SK-MEL-5 (cell line): Measurements from ENCODE around the gene CMYA5. TPM values are rescaled to one million over a fixed set of nuclear protein-coding genes. Genes with fewer than 3 reads are reported as not detected.
A peak's percentile ranks its signal among the peaks of the same experiment; 100 is the strongest.
"Not testable (repeated sequence)": the region's sequence is repeated elsewhere in the genome, so short reads cannot be mapped to it uniquely, and the experiment has no call there.

Experiments used
- DNase-seq: peaks from one replicate; pipeline ENCODE4 v3.0.0-alpha.2; 2016; ENCODE audit warnings: low read depth, low spot score
- in situ Hi-C: cut with HindIII; loops from 2 replicates; pipeline ENCODE4 v1.10.0; 2016; ENCODE audit warnings: low sequenced_read_pairs, high pct_unique_total_duplicates, low pct_unique_long_range_greater_than_20kb
- total RNA-seq: library from RNA; depleted of rRNA; stranded (reverse); fragments of >200 nt; shearing (Covaris generic); gene quantifications from 2 replicates; pipeline ENCODE4 v1.2.3, GENCODE V29; 2014

The CMYA5 gene
- total RNA-seq, 1 experiment from 2014 or later, result 0.05 TPM

- in situ Hi-C loops, result no loop called here
- no peak for DNase-seq
These were observed 81.8 kb downstream of the CMYA5 start for GRCh38 chr5:79771387-79771786.

- DNase-seq, result no peak
- in situ Hi-C loops, result no loop called here
These were observed 83.0 kb downstream of the CMYA5 start for GRCh38 chr5:79772651-79773050.

- DNase-seq, result no peak
- in situ Hi-C loops, result no loop called here
These were observed 84.0 kb downstream of the CMYA5 start for GRCh38 chr5:79773612-79774011.

GRCh38 chr5:79774171-79774854, 84.7 kb downstream of the CMYA5 start:
- DNase-seq, result peak; percentile 58
- in situ Hi-C loops, result no loop called here

GRCh38 chr5:79774855-79775237, 85.2 kb downstream of the CMYA5 start:
- in situ Hi-C loops, result no loop called here
- DNase-seq, result no peak

GRCh38 chr5:79784741-79785140, 95.1 kb downstream of the CMYA5 start:
- DNase-seq, in situ Hi-C loops: not testable (repeated sequence)

- no peak for DNase-seq
- in situ Hi-C loops, result no loop called here
These were observed 96.3 kb downstream of the CMYA5 start for GRCh38 chr5:79785983-79786382.

GRCh38 chr5:79787448-79787847, 97.8 kb downstream of the CMYA5 start:
- DNase-seq, result no peak
- in situ Hi-C loops, result no loop called here

- in situ Hi-C loops, result no loop called here
- no peak for DNase-seq
These were observed 102.2 kb downstream of the CMYA5 start for GRCh38 chr5:79791843-79792242.

- no peak for DNase-seq
- in situ Hi-C loops, result no loop called here
These were observed 102.8 kb downstream of the CMYA5 start for GRCh38 chr5:79792463-79792862.

- in situ Hi-C loops, result no loop called here
- DNase-seq, result no peak
These were observed 103.7 kb downstream of the CMYA5 start for GRCh38 chr5:79793304-79793703.

GRCh38 chr5:79793722-79794121, 104.1 kb downstream of the CMYA5 start:
- peak; percentile 16 for DNase-seq
- in situ Hi-C loops, result no loop called here

- in situ Hi-C loops, result no loop called here
These were observed 104.7 kb downstream of the CMYA5 start for GRCh38 chr5:79794347-79794746.

GRCh38 chr5:79795764-79796398, 106.2 kb downstream of the CMYA5 start:
- in situ Hi-C loops, result no loop called here
- DNase-seq, result no peak

More at GRCh38 chr5:79794347-79794746, 104.7 kb downstream of the CMYA5 start:
- no peak for DNase-seq

- DNase-seq, result peak; percentile 66
- in situ Hi-C loops, result no loop called here
These were observed 109.4 kb downstream of the CMYA5 start for GRCh38 chr5:79798893-79799590.

GRCh38 chr5:79800979-79801827, 111.6 kb downstream of the CMYA5 start:
- in situ Hi-C loops, result no loop called here
- no peak for DNase-seq

GRCh38 chr5:79802406-79802805, 112.8 kb downstream of the CMYA5 start:
- no peak for DNase-seq
- in situ Hi-C loops, result no loop called here

- DNase-seq, result no peak
- in situ Hi-C loops, result no loop called here
These were observed 113.4 kb downstream of the CMYA5 start for GRCh38 chr5:79803007-79803406.
